CD8-positive, alpha-beta memory T cell (primary cell): ENCODE results near the gene BBS5. TPM values are rescaled to one million over a fixed set of nuclear protein-coding genes. Genes with fewer than 3 reads are reported as not detected.

ENCODE experiments used
- CTCF ChIA-PET: fragments of 350-600 bp; sonication (Branson Sonifier 250); formaldehyde crosslinking; loops from one replicate; lab custom pipeline; 2021; ENCODE audit warnings: antibody characterized with exemption; lab: Charles Lee
- POLR2A ChIA-PET: fragments of 350-600 bp; sonication (Branson Sonifier 250); formaldehyde crosslinking; loops from one replicate; lab custom pipeline; 2021; ENCODE audit warnings: antibody characterized with exemption; lab: Charles Lee
- DNase-seq, 5 donors: peaks; one replicate each; pipeline versions ENCODE4 v3.0.0 to v3.0.0-alpha.2; 2020 to 2022; ENCODE audit warnings: mixed read lengths in 1 of 5
- H3K27ac ChIP-seq: one replicate; pipeline ENCODE4 v1.7.0; 2013; ENCODE audit warnings: low read depth, mild to moderate bottlenecking, low read length, moderate library complexity
- H3K27me3 ChIP-seq: 2 replicates; pipeline ENCODE4 v1.7.0; 2013; ENCODE audit warnings: low read length, mild to moderate bottlenecking; ENCODE audit not compliant: insufficient read depth, poor library complexity, severe bottlenecking
- H3K36me3 ChIP-seq: 2 replicates; pipeline ENCODE4 v1.7.0; 2013; ENCODE audit warnings: mild to moderate bottlenecking, low read length, moderate library complexity; ENCODE audit not compliant: insufficient read depth
- H3K4me1 ChIP-seq: 2 replicates; pipeline ENCODE4 v1.7.0; 2013; ENCODE audit warnings: mild to moderate bottlenecking, low read length, moderate library complexity; ENCODE audit not compliant: insufficient read depth
- H3K4me3 ChIP-seq: 2 replicates; pipeline ENCODE4 v1.7.0; 2013; ENCODE audit warnings: mild to moderate bottlenecking, low read length
- H3K9me3 ChIP-seq: 2 replicates; pipeline ENCODE4 v1.7.0; 2013; ENCODE audit warnings: mild to moderate bottlenecking, low read length
- H3K27ac Mint-ChIP-seq, 8 donors: one replicate each; pipeline ENCODE4 v1.8.0; 2020 to 2021; ENCODE audit warnings: mixed read lengths in 8 of 8, mild to moderate bottlenecking in 6 of 8, inconsistent platforms in 3 of 8, moderate library complexity in 3 of 8
- H3K27me3 Mint-ChIP-seq, 2 donors: one replicate each; pipeline ENCODE4 v1.8.0; 2020 to 2021; ENCODE audit warnings: mixed read lengths in 2 of 2, mild to moderate bottlenecking in 1 of 2, moderate library complexity in 1 of 2
- H3K36me3 Mint-ChIP-seq, 3 donors: one replicate each; pipeline ENCODE4 v1.8.0; 2020 to 2021; ENCODE audit warnings: mixed read lengths in 3 of 3, inconsistent platforms in 1 of 3, mild to moderate bottlenecking in 1 of 3
- H3K4me1 Mint-ChIP-seq, 3 donors: one replicate each; pipeline ENCODE4 v1.8.0; 2020 to 2021; ENCODE audit warnings: mixed read lengths in 3 of 3, inconsistent platforms in 1 of 3, mild to moderate bottlenecking in 1 of 3
- H3K4me3 Mint-ChIP-seq, 7 donors: one replicate each; pipeline ENCODE4 v1.8.0; 2020 to 2021; ENCODE audit warnings: mixed read lengths in 7 of 7, mild to moderate bottlenecking in 6 of 7, moderate library complexity in 4 of 7, inconsistent platforms in 2 of 7
- H3K9me3 Mint-ChIP-seq, 5 donors: one replicate each; pipeline ENCODE4 v1.8.0; 2020 to 2022; ENCODE audit warnings: mixed read lengths in 5 of 5, mild to moderate bottlenecking in 3 of 5, moderate library complexity in 2 of 5, inconsistent platforms in 1 of 5
- polyA plus RNA-seq: library from polyadenylated mRNA; unstranded; fragments of 300-500 nt; fragmentation: Illumina TruSeq; gene quantifications from one replicate; pipeline ENCODE4 v1.2.3, GENCODE V29; 2021
- total RNA-seq, 2 experiments: library from RNA; stranded (reverse); gene quantifications; one replicate each; pipeline ENCODE4 v1.2.3, GENCODE V29; 2021

BBS5 gene
- total and polyA plus RNA-seq, 3 experiments from 2014 or later: 0.94 to 4.8 (median 3.8) TPM

DNA sequence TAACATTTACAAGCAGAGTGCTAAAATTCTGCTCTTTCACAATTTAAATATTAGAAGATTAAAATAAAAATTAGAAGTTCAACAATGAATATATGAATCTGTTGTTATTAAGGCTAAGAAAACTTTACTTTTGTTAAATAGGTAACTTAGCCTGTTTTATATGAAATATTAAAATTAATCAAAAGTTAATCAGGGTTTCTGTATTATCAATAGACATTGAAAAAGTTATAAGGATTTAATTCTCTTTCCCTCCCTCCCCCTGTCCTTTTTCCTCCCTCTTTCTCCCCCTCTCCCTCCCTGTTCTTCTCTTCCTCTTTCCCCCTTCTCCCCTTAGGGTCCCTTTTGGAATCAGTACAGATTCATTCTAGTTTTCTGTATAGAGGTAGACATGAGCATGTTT is 12.1 kb downstream of the BBS5 start:
- Histone ChIP-seq H3K4me3 (no peak overlapping the region), H3K4me1 (no peaks in the 10 kb centered on the region), H3K9me3 (no peaks in the 10 kb centered on the region), H3K36me3 (no peaks in the 10 kb centered on the region), H3K27me3 (no peaks in the 10 kb centered on the region), H3K27ac (no peak overlapping the region)
- Mint-ChIP-seq H3K36me3 (peaks cover 2 to 19% (median 5%) of the 10 kb centered on the region in 3 donors), H3K27ac (no peak overlapping the region), H3K9me3 (no peaks in the 10 kb centered on the region), H3K27me3 (no peaks in the 10 kb centered on the region), H3K4me1 (no peaks in the 10 kb centered on the region), H3K4me3 (no peak overlapping the region)
- CTCF ChIA-PET: no interaction called here
- DNase-seq: no peak
- POLR2A ChIA-PET: no interaction called here

DNA sequence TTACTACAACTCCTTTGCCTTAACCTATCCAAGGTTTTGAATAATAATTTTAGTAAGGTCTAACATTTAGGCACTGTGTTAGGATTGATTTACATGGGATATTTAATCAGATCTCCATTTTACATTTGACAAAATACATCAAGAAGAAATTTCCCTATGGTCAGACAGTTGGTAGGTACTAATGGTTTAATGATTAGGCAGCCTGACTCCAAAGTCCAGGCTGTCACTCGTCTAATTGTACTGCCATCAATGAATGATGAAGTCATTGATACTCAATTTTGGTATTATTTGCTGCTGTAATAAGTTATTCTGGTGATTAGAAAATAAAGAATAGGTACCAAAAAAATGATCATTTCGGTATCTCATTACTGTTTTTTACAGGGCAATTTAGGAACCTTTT is 14.1 kb downstream of the BBS5 start:
- Mint-ChIP-seq H3K9me3 (no peaks in the 10 kb centered on the region), H3K27me3 (no peaks in the 10 kb centered on the region), H3K4me3 (no peak overlapping the region), H3K27ac (no peak overlapping the region), H3K36me3 (peaks cover 2 to 18% (median 5%) of the 10 kb centered on the region in 3 donors), H3K4me1 (no peaks in the 10 kb centered on the region)
- Histone ChIP-seq H3K4me1 (no peaks in the 10 kb centered on the region), H3K36me3 (no peaks in the 10 kb centered on the region), H3K9me3 (no peaks in the 10 kb centered on the region), H3K27me3 (no peaks in the 10 kb centered on the region), H3K4me3 (no peak overlapping the region), H3K27ac (no peak overlapping the region)
- no peak for DNase-seq
- CTCF ChIA-PET: interaction anchor here (0.7 to 0.9 kb wide), 2 partner anchors 14 kb away, joined by 3 read pairs; partner anchors contain the start of gene BBS5
- POLR2A ChIA-PET: no interaction called here

DNA sequence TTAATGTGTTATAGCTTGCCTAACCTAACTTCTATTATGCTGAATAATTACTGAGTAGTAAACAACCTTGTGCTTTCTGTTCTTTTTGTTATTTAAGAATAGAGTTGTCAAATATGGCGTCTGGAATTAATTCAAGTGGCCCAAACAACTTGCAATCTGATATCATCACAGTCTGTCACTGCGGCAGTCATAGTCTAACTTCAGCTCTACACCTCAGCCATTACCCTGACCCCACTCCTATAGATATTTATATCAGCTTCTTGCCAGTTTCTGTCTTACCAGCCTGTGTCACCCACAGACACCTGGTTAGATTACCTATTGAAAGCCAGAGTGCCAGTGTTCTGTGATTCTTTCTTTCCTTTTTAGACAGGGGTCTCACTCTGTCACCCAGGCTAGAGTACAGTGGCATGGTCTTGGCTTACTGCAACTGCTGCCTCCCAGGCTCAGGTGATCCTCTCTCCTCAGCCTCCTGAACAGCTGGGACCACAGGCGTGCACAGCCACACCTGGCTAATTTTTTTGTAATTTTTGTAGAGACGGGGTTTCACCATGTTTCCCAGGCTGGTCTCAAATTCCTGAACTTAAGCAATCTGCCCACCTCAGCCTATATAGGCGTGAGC is 16.1 kb downstream of the BBS5 start:
- Histone ChIP-seq H3K9me3 (no peaks in the 10 kb centered on the region), H3K4me3 (no peak overlapping the region), H3K27me3 (no peaks in the 10 kb centered on the region), H3K27ac (no peak overlapping the region), H3K4me1 (no peaks in the 10 kb centered on the region), H3K36me3 (no peaks in the 10 kb centered on the region)
- ChIA-PET POLR2A (no interaction called here), CTCF (interaction anchor here (1.8 kb wide), 1 partner anchor 8 kb away, joined by 5 read pairs; no protein-coding TSS in a partner anchor)
- no peaks in the 10 kb centered on the region for H3K27me3 Mint-ChIP-seq
- peaks cover 2 to 15% (median 5%) of the 10 kb centered on the region in 3 donors for H3K36me3 Mint-ChIP-seq
- H3K4me3 Mint-ChIP-seq: no peak overlapping the region
- no peaks in the 10 kb centered on the region for H3K9me3 Mint-ChIP-seq
- no peak for DNase-seq
- no peaks in the 10 kb centered on the region for H3K4me1 Mint-ChIP-seq
- no peak overlapping the region for H3K27ac Mint-ChIP-seq

DNA sequence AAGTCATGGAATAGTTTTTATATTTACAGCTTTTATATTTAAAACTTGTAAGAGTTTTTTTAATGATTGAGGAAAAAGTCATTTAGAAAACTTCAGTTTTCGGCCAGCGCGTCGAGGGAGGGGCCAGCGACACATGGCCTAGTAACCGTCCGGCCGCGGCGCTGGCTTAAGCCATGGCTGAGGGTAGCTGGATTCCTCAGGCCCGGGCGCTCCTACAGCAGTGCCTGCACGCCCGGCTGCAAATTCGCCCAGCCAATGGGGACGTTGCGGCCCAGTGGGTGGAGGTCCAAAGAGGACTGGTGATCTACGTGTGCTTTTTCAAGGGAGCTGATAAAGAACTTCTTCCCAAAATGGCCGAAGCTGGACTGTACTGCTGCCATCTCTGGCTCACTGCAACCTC is 25.4 kb downstream of the BBS5 start:
- no peak overlapping the region for H3K27ac ChIP-seq
- DNase-seq: no peak
- no peaks in the 10 kb centered on the region for H3K4me1 Mint-ChIP-seq
- ChIA-PET CTCF (no interaction called here), POLR2A (no interaction called here)
- no peak overlapping the region for H3K4me3 ChIP-seq
- H3K36me3 Mint-ChIP-seq: peaks cover 4 to 14% (median 7%) of the 10 kb centered on the region in 3 donors
- no peaks in the 10 kb centered on the region for H3K4me1 ChIP-seq
- no peaks in the 10 kb centered on the region for H3K9me3 ChIP-seq
- H3K36me3 ChIP-seq: no peaks in the 10 kb centered on the region
- H3K27ac Mint-ChIP-seq: no peak overlapping the region
- H3K4me3 Mint-ChIP-seq: no peak overlapping the region
- no peaks in the 10 kb centered on the region for H3K9me3 Mint-ChIP-seq
- H3K27me3 ChIP-seq: no peaks in the 10 kb centered on the region
- H3K27me3 Mint-ChIP-seq: no peaks in the 10 kb centered on the region

DNA sequence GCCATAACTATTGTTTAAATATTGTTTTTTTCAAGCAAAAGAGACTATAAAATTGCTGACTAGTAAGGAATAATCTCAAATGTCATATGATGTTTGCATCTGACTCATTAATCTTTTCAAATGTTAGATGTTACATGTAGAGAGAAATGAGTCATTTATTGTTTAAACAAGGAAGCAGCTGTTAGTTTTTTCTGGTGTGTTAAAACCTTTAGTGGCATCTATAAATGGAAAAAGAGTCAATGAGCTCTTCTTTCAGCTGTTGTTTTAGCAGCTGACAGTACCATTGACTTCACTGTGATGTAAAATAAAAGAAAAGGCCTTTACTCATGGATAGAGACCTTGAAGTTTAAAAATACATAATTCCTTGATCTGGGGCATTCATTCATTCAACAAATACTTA is 28.4 kb downstream of the BBS5 start:
- H3K36me3 Mint-ChIP-seq: peaks cover 4 to 14% (median 9%) of the 10 kb centered on the region in 3 donors
- H3K27me3 Mint-ChIP-seq: no peaks in the 10 kb centered on the region
- H3K4me3 Mint-ChIP-seq: no peak overlapping the region
- no peaks in the 10 kb centered on the region for H3K4me1 ChIP-seq
- CTCF ChIA-PET: no interaction called here
- no peaks in the 10 kb centered on the region for H3K4me1 Mint-ChIP-seq
- H3K9me3 Mint-ChIP-seq: no peaks in the 10 kb centered on the region
- no peak overlapping the region for H3K4me3 ChIP-seq
- no peak for DNase-seq
- no peaks in the 10 kb centered on the region for H3K27me3 ChIP-seq
- no peaks in the 10 kb centered on the region for H3K9me3 ChIP-seq
- H3K27ac Mint-ChIP-seq: no peak overlapping the region
- POLR2A ChIA-PET: no interaction called here
- H3K36me3 ChIP-seq: no peaks in the 10 kb centered on the region
- H3K27ac ChIP-seq: peak overlapping the region; percentile 12

DNA sequence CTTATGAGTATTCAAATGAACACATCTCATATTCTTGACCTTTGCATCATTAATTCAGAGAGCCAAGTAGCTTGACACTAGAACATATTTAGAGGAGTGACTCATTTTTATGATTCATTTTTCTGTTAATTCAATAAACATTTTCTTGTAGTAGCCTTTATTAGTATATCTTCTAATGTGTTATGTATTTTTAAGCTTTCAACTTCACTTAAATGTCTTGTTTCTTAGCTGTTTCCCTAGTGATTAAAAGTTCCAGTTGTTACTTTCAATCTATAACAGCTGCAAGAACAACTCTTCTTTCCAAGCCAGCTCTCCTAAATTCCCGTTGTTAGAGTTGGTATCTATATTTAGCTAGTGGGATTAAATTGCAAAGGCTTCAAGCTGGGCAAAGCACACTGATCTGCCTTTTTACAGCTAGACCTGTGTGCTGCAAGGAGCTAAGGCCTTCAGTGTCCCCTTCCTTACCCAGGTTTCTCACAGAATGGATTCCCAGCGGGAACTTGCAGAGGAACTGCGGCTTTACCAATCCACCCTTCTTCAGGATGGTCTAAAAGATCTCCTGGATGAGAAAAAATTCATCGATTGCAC is 30.1 kb downstream of the BBS5 start, which contains the start of gene KLHL41:
TSS of gene KLHL41 (plus strand) at position 405 of the 588 bp plus-strand sequence. CDS start at position 482, 77 bp downstream.
- DNase-seq: no peak
- H3K27ac Mint-ChIP-seq: no peak within 1 kb of the TSS
- H3K36me3 Mint-ChIP-seq: peaks cover under 1 to 4% (median 4%) of the 10 kb centered on the region in 3 donors
- Histone ChIP-seq H3K27ac (no peak within 1 kb of the TSS), H3K4me1 (no peaks in the 10 kb centered on the region), H3K9me3 (no peaks in the 10 kb centered on the region), H3K27me3 (no peaks in the 10 kb centered on the region), H3K4me3 (no peak within 1 kb of the TSS), H3K36me3 (no peaks in the 10 kb centered on the region)
- H3K9me3 Mint-ChIP-seq: no peaks in the 10 kb centered on the region
- ChIA-PET CTCF (interaction anchor here (0.5 kb wide), 1 partner anchor 112 kb away, joined by 3 read pairs; no protein-coding TSS in a partner anchor), POLR2A (no interaction called here)
- no peaks in the 10 kb centered on the region for H3K4me1 Mint-ChIP-seq
- no peak within 1 kb of the TSS for H3K4me3 Mint-ChIP-seq
- no peaks in the 10 kb centered on the region for H3K27me3 Mint-ChIP-seq

DNA sequence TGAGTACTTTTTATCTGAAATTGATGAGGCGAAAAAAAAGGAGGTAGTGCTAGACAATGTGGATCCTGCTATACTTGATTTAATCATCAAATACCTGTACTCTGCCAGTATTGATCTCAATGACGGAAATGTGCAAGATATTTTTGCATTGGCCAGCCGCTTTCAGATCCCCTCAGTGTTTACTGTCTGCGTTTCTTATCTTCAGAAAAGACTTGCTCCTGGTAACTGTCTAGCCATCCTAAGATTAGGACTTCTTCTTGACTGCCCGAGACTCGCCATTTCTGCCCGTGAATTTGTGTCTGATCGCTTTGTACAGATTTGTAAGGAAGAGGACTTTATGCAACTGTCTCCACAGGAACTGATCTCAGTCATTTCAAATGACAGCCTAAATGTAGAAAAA is 30.7 kb downstream of the BBS5 start:
- ChIA-PET CTCF (interaction anchor here (0.5 kb wide), 1 partner anchor 113 kb away, joined by 3 read pairs; no protein-coding TSS in a partner anchor), POLR2A (no interaction called here)
- Histone ChIP-seq H3K4me1 (no peaks in the 10 kb centered on the region), H3K4me3 (no peak overlapping the region), H3K27ac (no peak overlapping the region), H3K27me3 (no peaks in the 10 kb centered on the region), H3K36me3 (no peaks in the 10 kb centered on the region), H3K9me3 (no peaks in the 10 kb centered on the region)
- DNase-seq: no peak
- H3K36me3 Mint-ChIP-seq: peaks cover 0 to 2% (median 2%) of the 10 kb centered on the region in 3 donors
- no peak overlapping the region for H3K4me3 Mint-ChIP-seq
- no peaks in the 10 kb centered on the region for H3K9me3 Mint-ChIP-seq
- no peak overlapping the region for H3K27ac Mint-ChIP-seq
- no peaks in the 10 kb centered on the region for H3K4me1 Mint-ChIP-seq
- H3K27me3 Mint-ChIP-seq: no peaks in the 10 kb centered on the region

DNA sequence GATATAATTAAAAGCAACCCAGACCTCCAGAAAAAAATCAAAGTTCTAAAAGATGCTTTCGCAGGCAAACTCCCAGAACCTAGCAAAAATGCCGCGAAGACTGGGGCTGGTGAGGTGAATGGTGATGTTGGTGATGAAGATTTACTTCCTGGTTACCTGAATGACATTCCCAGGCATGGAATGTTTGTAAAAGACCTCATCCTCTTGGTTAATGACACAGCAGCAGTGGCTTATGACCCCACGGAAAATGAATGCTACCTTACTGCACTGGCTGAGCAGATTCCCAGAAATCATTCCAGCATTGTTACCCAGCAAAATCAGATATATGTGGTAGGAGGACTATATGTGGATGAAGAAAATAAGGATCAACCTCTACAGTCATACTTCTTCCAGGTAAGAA is 31.2 kb downstream of the BBS5 start:
- CTCF ChIA-PET: no interaction called here
- Mint-ChIP-seq H3K4me1 (no peaks in the 10 kb centered on the region), H3K4me3 (no peak overlapping the region), H3K27ac (no peak overlapping the region), H3K27me3 (no peaks in the 10 kb centered on the region), H3K36me3 (peaks cover 0 to 2% (median 0%) of the 10 kb centered on the region in 3 donors), H3K9me3 (no peaks in the 10 kb centered on the region)
- Histone ChIP-seq H3K36me3 (no peaks in the 10 kb centered on the region), H3K4me3 (no peak overlapping the region), H3K9me3 (no peaks in the 10 kb centered on the region), H3K27ac (no peak overlapping the region), H3K27me3 (no peaks in the 10 kb centered on the region), H3K4me1 (no peaks in the 10 kb centered on the region)
- DNase-seq: no peak
- POLR2A ChIA-PET: no interaction called here
